HG02870 (cell line): ENCODE results near the gene RAC2.

Experiments
- ATAC-seq: cut with Tn5 transposase; IDR thresholded peaks from one replicate; pipeline ENCODE4 v1.9.1; 2021; ENCODE audit warnings: mild to moderate bottlenecking, moderate library complexity; ENCODE audit not compliant: unreplicated experiment

Gene RAC2

DNA sequence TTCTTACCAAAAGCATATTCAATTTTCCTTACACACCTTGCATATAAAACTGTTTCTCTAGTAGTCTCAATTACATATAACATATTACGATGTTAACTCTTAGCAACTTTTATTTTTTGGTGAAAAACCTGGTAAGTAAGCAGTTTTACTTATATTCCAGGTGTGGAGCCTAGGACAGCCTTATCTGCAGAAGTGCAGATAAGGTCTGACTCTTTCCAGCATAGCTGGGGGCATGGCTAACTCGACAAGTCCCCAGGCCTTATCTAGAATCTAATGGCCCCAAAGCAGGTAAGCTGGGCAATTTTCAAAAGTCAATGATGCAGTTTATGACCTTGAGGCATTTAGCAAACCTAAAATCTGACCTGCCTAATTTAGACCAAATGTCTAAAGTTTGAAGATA lies 51.9 kb downstream of the RAC2 start:
- no peak for ATAC-seq

DNA sequence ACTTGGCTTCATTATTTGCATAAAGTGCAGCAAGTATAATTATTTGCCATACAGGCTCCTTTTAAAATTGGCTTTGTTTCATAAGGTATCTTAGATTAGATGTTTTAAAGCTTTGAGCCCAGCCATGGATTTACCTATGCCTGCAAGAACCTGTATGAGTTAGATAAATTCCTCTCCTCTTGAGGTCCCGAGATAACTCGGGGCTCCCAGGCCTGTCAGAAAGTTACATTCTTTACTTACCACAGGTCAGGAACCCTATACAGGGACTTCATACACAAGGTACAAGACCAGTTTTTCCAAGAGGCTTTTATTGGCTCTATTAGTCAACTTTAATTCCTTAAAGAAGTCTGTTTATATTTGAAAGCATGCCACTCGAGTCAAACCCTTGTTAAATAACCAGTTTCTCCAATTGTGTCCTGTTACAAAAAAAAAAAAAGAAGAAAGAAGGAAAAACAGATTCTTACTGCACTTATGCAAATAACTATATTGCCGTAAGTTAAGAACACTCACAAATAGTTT lies 53.7 kb downstream of the RAC2 start:
- no peak for ATAC-seq

GRCh38 chr22:37188901-37189466 lies 55.1 kb downstream of the RAC2 start:
- no peak for ATAC-seq

- no peak for ATAC-seq
Measured at GRCh38 chr22:37187891-37188761, 55.9 kb downstream of the RAC2 start, which contains the start of gene C1QTNF6. Gene C1QTNF6, minus strand, starts transcription at chr22:37188247. Its CDS starts 34 bp downstream, at chr22:37188213.

DNA sequence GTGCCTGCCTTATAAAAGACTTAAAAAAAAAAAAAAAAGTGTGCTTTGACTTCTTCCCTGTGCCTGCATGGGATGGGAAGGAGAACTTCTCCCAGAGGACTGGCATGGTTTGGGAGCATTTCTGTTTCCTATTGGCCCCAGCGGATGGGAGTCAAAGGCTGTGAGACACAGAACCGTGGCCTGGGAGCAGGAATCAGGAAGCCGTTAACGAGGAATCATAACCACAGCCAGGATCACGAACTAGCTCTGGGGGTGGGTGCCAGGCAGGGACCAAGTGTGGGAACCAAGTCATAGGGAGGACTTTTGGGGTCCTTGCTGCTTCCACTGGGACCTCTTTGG lies 56.5 kb downstream of the RAC2 start:
- no peak for ATAC-seq

- ATAC-seq: no peak
Measured at GRCh38 chr22:37186997-37187522, 57.0 kb downstream of the RAC2 start.

DNA sequence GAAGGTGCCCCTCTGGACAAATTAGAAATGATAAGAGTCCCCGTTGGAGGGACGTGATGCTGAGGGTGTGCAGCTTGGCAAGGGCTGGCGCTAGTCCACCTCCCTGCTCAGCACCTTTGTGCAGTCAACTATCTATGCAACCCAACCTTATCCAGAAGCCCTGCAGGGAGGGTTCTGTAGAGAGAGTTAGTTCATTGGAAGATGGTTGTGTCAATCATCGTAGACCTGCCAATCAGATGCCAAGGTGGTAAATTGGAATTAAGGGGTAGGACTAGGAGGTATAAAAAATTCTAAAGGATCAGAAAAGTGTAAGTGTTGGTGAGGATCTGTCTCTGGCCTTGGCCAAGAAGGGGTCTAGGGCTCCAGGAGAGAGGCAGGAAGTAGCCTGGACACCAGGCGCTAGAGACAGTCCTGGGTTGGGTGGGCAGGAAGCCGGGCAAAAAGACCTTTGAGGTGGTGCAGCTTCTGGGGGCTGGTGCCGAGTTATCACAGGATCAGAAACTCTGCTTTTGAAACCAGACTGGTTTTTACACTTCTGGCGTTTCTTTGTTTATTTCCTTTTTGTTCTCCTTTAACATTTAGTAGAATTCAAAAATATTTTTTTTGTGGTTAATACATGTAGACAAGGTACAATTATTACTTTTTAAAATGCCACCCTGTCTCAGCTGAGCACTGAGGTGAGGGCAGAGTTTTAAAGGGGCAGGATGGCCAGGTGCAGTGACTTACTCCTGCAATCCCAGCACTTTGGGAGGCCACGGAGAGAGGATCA lies 57.7 kb downstream of the RAC2 start:
- ATAC-seq: no peak

DNA sequence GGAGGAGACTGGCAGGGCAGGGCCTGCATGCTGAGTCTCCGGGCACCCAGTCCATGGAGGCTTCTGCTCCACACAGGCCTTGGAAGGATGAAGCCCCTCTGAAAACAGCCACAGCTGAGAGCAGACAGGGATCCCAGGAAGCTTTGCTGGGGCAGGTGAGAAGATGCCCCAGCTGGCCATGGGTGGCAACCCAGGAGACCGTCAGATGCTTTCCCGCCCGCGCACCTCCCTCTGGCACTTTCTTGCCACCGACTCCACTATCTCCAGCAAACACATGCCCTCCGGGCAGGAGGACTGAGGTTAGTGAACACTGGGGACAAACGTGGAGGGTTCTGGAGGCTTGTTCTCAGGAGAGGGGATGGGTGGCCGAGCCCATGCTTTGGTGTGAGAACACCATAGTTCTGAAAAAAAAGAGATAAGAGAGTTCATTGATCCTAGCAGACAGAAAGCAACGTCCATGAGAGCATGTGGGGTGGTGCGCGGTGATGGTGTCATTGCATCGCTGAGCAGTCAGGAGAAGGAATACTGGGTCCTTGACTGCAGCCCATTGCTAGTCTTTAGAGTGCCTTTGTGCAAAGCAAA lies 58.3 kb downstream of the RAC2 start:
- ATAC-seq: no peak

DNA sequence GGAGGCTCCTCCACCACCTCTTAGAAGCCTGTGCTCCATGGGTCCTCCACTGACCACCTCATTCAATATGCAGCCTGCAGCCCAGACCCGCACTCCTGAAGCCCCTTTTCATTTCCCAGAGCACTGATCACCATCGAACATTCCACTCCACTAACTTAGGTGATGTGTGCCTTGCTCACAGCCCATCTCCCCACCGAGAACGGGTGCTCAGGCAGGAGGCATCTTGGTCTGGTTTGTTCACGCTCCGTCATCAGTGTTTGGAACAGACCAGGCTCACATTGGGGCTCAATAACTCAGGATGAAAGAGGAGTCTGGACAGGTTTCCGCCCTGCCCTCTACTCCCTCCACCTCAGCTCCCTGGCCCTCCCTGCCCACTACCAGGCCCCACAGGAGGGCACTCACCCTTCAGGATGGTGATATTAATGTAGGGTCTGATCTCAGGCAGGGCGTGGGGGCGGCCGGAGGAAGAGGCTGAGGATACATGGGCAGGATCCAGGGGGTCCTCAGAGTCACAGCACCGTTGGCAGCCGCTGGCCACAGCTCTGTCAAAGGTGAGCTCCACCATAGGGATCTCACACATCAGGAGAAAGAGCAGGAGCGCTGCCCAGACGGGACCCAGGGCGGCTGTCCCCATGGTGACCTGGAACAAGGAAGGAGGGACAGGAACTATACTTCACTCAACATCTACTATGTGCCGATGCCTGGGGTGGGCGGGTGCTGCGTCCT lies 59.1 kb downstream of the RAC2 start:
- ATAC-seq: no peak

GRCh38 chr22:37184380-37184755 lies 59.7 kb downstream of the RAC2 start:
- no peak for ATAC-seq

GRCh38 chr22:37183432-37184379 lies 60.4 kb downstream of the RAC2 start:
- ATAC-seq: no peak

DNA sequence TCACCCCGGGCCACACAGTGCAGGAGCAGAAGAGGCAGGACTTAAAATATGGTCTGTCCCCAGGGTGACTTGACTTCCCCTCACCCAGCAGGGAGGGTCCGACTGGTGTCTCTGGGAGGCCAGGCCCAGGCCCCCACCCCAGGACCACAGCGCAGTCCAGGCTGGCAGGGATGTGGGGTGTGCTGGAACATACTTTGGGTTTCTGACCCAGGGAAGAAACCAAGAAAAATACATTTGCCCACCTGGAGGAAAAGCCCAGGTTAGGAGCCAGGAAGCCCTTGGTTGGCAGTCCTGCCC lies 61.2 kb downstream of the RAC2 start:
- no peak for ATAC-seq

DNA sequence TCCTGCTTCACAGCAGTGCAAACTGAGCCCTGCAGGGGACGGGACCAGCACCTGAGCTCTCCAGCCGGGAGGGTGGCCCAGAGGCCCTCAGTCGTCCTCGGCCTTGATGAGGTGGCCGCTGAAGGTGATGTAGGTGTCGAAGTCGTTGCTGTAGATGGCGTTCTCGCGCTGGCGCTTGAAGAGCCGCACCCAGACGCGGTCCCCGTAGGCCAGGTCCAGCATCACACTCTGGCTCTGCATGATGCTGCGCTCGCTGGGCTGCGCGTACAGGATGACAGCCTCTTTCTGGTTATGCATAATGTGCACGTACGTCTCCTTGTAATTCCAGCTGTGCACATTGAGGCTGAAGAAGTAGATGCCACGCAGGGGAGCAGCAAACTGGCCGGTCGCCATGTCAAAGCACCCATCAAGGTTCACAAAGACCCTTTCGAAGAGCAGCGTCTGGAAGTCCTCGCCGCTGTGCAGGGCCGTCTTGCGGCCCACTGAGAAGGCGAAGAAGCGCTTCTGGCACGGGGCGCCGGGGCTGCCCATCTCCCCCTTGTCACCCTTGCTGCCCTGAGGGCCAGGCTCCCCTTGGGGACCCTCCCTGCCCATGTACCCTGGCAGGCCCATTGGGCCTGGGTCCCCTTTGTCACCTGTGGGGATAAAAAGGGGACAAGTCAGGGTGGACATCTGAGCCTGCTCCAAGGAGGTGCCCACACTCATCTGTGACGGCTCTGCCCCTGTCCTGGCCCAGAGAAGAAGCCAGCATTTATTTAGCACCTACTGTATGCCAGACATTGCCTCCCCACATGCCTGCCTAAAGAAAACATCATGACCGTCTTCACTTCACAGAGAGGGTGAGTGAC lies 61.7 kb downstream of the RAC2 start:
- no peak for ATAC-seq

- no peak for ATAC-seq
Measured at GRCh38 chr22:37181681-37182080, 62.4 kb downstream of the RAC2 start.

DNA sequence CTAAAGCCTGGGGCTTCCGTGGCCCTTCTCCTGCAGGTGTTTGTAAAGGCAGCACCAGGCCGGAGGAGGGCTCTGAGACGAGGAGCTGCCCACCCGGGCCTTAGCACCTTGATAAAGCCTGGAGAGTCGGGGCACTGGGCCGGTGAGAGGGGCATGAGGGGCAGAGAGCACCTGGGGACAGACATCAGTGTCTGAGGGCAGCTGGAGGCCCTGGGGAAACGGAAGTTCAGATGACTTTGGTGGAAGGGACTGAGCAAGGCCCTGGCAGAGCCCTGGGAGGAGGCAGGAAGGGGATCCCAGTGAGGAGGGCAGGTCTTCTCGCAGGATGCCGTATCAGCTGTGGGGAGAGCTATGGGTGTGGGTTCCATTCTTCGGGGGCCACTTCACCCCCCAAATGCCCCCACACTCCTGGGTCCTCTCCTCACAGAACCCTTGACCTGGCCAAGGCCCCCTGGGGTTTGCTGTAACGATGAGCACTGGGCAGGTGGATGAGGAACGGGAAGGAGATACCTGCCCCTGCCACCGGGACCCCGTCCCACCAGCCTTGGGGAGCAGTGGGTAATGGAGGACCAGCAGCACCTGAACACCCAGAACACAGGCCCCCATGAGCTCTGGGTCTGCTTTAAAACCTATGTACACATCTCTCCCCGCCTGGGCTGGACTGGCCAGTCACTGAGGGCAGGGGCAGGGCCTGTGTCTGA lies 63.4 kb downstream of the RAC2 start:
- no peak for ATAC-seq

- ATAC-seq: no peak
Measured at GRCh38 chr22:37179622-37180420, 64.2 kb downstream of the RAC2 start.

DNA sequence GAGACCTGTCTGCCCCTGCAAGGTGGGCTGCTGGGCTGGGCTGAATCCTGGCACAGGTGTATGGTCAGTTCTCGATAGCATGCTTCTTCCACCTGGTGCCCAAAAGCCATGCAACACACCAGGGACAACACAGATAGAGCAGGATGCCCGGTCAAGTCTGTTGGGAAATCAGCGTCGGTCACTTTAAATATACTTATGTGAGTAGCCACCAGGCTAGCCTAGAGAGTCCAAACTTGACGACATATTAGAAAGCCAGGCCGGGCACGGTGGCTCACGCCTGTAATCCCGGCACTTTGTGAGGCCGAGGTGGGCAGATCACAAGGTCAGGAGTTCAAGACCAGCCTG lies 65.0 kb downstream of the RAC2 start:
- ATAC-seq: no peak
